KOPT-K1 (cell line): ENCODE results near the gene PRMT2.

ENCODE experiments used
- H3K27ac ChIP-seq: fragments of 200-600 bp; sonication (generic); 2 replicates; pipeline ENCODE4 v1.5.1; 2016; ENCODE audit warnings: antibody characterized with exemption, mild to moderate bottlenecking, low read depth, low read length; ENCODE audit not compliant: poor library complexity, severe bottlenecking
- H3K36me3 ChIP-seq: fragments of 200-600 bp; sonication (generic); 2 replicates; pipeline ENCODE4 v1.5.1; 2017; ENCODE audit warnings: antibody characterized with exemption, mild to moderate bottlenecking, low read length, moderate library complexity; ENCODE audit not compliant: insufficient read depth
- H3K9me3 ChIP-seq: fragments of 200-600 bp; sonication (generic); 2 replicates; pipeline ENCODE4 v1.5.1; 2017; ENCODE audit warnings: antibody characterized with exemption, low read length, mild to moderate bottlenecking; ENCODE audit not compliant: insufficient read depth, poor library complexity, severe bottlenecking

Gene PRMT2

GRCh38 chr21:46635324-46636180 is at the start of gene PRMT2:
Gene PRMT2 (plus strand): TSS chr21:46635674. CDS start chr21:46636952, 1,278 bp downstream.
- H3K9me3 ChIP-seq = no peaks in the 10 kb centered on the region
- peaks cover 17% of the 10 kb centered on the region for H3K36me3 ChIP-seq
- H3K27ac ChIP-seq = peak within 1 kb of the TSS; percentile 87

GRCh38 chr21:46594276-46594675 is 41.2 kb upstream of the PRMT2 start:
- no peak overlapping the region for H3K27ac ChIP-seq
- H3K36me3 ChIP-seq = no peaks in the 10 kb centered on the region
- H3K9me3 ChIP-seq = peaks cover 27% of the 10 kb centered on the region

- no peak overlapping the region for H3K27ac ChIP-seq
- no peaks in the 10 kb centered on the region for H3K36me3 ChIP-seq
- H3K9me3 ChIP-seq = peaks cover 27% of the 10 kb centered on the region
These were observed 39.3 kb upstream of the PRMT2 start for GRCh38 chr21:46596201-46596600.

- H3K9me3 ChIP-seq = peaks cover 27% of the 10 kb centered on the region
- no peak overlapping the region for H3K27ac ChIP-seq
- H3K36me3 ChIP-seq = no peaks in the 10 kb centered on the region
These were observed 38.4 kb upstream of the PRMT2 start for GRCh38 chr21:46597031-46597430.

GRCh38 chr21:46597896-46598343 is 37.6 kb upstream of the PRMT2 start:
- H3K36me3 ChIP-seq = no peaks in the 10 kb centered on the region
- no peak overlapping the region for H3K27ac ChIP-seq
- H3K9me3 ChIP-seq = peaks cover 26% of the 10 kb centered on the region

GRCh38 chr21:46598581-46599572 is 36.6 kb upstream of the PRMT2 start:
- H3K36me3 ChIP-seq = no peaks in the 10 kb centered on the region
- no peak overlapping the region for H3K27ac ChIP-seq
- H3K9me3 ChIP-seq = peaks cover 17% of the 10 kb centered on the region

- Histone ChIP-seq H3K9me3 (peaks cover 2% of the 10 kb centered on the region), H3K27ac (no peak overlapping the region), H3K36me3 (no peaks in the 10 kb centered on the region)
These were observed 35.2 kb upstream of the PRMT2 start for GRCh38 chr21:46600305-46600704.

- no peak overlapping the region for H3K27ac ChIP-seq
- no peaks in the 10 kb centered on the region for H3K36me3 ChIP-seq
- no peaks in the 10 kb centered on the region for H3K9me3 ChIP-seq
These were observed 34.5 kb upstream of the PRMT2 start for GRCh38 chr21:46600978-46601377.

- Histone ChIP-seq H3K36me3 (no peaks in the 10 kb centered on the region), H3K9me3 (no peaks in the 10 kb centered on the region), H3K27ac (no peak overlapping the region)
These were observed 32.2 kb upstream of the PRMT2 start for GRCh38 chr21:46603228-46603627.

- Histone ChIP-seq H3K36me3 (no peaks in the 10 kb centered on the region), H3K27ac (peak overlapping the region; percentile 57), H3K9me3 (no peaks in the 10 kb centered on the region)
These were observed 31.0 kb upstream of the PRMT2 start for GRCh38 chr21:46604329-46604974.

- Histone ChIP-seq H3K9me3 (no peaks in the 10 kb centered on the region), H3K36me3 (no peaks in the 10 kb centered on the region), H3K27ac (peak within 1 kb of the TSS; percentile 57)
These were observed 30.3 kb upstream of the PRMT2 start, which contains the start of gene S100B for GRCh38 chr21:46604975-46605766. Gene S100B (minus strand): TSS chr21:46605082. CDS start chr21:46602415, 2,667 bp downstream.

- no peaks in the 10 kb centered on the region for H3K9me3 ChIP-seq
- peak overlapping the region; percentile 57 for H3K27ac ChIP-seq
- H3K36me3 ChIP-seq = no peaks in the 10 kb centered on the region
These were observed 29.6 kb upstream of the PRMT2 start for GRCh38 chr21:46605767-46606426.

GRCh38 chr21:46606427-46606813 is 29.1 kb upstream of the PRMT2 start:
- no peaks in the 10 kb centered on the region for H3K9me3 ChIP-seq
- no peaks in the 10 kb centered on the region for H3K36me3 ChIP-seq
- peak overlapping the region; percentile 57 for H3K27ac ChIP-seq

GRCh38 chr21:46607636-46608035 is 27.8 kb upstream of the PRMT2 start:
- Histone ChIP-seq H3K27ac (no peak overlapping the region), H3K36me3 (no peaks in the 10 kb centered on the region), H3K9me3 (no peaks in the 10 kb centered on the region)
